NAMALWA (cell line): Measurements from ENCODE around the gene SCML1.
"Not testable (repeated sequence)": the region's sequence is repeated elsewhere in the genome, so short reads cannot be mapped to it uniquely, and the experiment has no call there.

Source experiments
- DNase-seq: peaks from one replicate; pipeline ENCODE4 v3.0.0-alpha.2; 2015; ENCODE audit warnings: low spot score

The SCML1 gene

DNA sequence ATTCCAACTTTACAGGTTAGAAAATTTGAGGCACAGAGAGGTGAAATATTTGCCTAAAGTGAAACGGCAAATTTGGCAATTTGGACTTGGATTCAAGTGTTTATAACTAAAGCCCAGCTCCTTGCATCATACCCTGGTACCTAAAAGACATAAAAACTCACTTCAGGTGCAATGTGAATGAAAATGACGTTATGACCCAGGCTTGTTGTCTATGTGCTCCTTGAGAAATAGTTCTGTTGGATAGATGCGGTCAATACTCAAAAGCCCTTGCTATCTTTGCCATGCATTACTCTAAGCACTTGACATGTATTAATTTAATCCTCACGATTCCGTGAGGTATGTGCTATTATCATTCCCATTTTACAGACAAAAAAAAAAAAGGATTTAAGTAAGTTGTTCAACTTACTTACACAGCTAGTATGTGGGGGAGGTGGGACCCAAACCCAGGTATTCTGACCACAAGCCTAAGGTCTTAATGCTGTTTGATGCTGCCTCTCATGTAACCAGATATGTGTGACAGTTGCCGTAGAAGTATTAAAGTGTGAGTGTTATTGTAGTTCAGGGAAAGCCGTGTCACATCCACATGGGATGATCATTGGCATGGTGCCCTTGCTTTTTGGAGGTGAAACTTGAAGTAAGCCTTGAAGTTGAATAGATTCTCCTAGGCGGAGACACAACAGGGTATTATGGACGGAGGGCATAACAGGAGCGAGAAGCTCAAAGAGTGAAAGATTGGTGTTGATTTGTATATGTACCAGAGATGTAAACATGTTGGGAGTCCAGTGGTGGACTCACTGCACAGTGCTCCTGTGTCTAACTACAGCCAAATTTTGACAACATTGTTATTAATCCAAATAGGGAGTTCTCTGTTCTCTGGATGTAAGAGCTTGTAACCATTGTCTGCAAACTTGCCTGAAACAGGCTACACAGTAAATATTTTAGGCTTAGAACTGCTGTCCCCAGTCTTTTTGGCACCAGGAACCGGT lies 3.1 kb downstream of the SCML1 start:
- DNase-seq: no peak

DNA sequence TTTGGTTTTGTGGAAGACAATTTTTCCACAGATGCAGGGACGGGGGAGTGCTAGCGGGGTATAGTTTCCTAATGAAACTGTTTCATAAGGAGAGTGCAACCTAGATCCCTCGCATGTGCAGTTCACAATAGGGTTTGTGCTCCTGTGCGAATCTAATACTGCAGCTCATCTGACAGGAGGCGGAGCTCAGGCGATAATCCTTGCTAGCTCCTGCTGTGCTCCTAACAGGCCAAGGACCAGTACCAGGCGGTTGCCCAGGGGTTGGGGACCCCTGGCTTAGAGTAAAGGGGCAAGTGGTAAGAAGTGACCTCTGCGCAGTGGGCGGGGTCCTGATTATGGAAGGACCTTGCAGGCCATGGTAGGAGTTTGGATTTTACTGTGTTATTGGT lies 3.8 kb downstream of the SCML1 start:
- DNase-seq: no peak

DNA sequence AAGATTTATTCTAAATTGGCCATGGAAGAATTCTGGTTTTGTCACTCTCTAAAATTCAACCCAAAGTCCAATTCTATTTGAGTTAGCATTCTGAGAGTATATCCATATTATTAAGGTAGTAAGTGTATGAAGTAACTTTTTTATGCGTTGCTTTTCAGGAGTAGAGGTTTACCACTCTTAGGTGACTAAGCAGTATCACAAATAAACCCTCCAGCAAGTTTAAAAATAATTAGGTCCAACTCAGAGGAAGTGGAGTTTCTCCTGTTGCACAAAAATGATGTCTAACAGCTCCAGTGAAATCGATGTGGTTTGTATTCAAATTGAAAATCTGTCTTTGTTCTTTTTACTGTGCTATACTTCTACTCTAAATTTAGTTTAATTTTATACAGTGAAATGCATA lies 6.6 kb downstream of the SCML1 start:
- DNase-seq: no peak

DNA sequence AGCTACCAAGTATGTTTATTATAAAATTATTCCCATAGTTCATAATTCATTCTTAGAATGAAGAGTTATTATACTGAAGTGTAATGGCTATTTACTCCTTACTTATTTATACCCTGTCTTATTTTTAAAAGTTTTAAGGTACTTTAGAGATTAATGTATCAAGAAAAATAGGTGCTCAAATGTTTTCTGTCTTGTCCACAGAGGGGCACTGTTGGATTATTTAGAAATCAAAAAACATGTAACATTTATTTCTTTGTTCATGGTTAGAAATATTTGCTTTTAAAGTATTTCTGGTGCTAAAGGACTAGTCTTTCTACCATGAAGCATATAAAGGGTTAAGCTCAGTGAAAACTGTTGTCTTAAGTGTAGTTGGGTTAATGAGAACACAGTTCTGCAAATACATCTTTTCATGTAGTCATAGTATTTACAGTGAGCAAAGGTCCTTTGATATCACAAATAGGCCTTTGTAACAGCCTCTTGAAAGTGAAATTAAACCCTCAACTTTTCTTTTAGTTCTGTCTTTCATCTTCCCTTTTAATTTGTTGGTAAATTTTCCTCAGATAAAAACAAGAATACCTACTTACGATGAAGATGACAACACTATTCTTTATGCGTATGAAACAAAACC lies 7.7 kb downstream of the SCML1 start:
- DNase-seq: peak; percentile 11

DNA sequence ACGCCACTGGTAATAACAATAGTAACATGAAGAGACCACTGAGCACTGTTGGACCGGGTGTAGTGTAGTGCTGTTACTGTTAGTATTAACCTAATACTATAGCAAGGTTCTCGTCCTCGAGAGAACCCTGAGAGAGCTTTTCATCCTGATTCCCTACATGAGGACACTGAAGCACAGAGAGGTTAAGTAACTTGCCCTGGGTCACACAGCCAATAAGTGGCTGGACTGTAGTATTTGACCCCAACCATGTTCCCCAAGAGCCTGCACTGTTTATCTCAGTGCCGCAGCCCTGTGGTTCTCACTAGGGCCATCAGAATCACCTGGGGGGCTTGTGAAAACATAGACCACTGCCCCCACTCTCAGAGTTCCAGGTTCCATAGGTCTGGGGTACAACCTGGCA lies 10.4 kb downstream of the SCML1 start:
- no peak for DNase-seq

DNA sequence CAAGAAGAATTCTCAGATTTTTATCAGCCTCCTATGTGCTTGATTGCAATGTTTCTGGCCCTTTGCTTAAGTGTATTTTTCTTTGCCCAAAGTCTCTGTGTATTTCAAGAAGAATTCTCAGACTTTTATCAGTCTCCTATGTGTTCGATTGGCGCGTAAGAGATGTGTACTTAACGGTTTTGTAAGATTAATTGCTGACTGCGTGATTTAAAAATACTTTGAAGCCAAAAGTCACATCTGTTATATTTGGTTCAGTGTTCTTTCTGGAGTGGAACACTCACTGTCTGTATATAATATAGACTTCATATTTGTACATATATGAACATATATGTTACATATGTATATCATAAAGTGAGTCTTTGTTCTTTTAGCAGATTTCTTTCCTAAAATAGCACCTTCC lies 11.4 kb downstream of the SCML1 start:
- DNase-seq: no peak

DNA sequence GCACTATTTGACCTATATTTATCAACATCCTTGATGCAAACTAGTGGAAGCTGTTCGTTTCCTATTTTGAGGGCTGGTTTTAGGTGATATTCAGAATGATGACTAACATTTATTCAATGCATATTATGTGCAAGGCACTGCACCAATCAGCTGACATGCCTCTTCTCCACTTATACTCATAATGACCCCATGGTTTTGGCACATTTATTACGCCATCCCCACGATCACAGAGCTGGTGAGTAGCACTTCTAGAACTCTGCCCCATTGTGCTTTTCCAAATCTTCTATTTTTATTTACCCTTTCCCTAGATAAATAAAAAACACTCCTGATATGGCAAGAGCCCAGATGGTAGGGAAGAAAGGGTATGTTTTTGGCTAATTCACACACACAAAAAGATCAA lies 13.1 kb downstream of the SCML1 start:
- DNase-seq: no peak

DNA sequence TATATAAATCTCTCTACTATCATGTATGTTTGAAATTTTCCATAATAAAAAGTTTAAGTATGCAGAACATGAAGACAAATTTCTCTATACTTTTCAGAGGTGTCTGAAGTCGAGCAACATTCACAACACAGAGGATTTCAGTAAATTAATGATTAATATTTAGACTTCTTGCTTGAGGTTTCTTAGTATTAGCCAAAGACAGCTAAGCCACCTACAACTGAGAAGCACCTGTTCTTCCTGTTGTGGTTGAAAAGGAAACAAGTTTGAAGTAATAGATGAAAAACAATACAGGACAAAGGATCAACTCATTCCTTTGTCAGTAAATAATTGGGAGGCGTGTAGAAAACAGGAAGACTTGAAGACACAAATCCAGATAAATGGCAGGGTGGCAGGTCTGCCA lies 21.1 kb downstream of the SCML1 start:
- DNase-seq: no peak

DNA sequence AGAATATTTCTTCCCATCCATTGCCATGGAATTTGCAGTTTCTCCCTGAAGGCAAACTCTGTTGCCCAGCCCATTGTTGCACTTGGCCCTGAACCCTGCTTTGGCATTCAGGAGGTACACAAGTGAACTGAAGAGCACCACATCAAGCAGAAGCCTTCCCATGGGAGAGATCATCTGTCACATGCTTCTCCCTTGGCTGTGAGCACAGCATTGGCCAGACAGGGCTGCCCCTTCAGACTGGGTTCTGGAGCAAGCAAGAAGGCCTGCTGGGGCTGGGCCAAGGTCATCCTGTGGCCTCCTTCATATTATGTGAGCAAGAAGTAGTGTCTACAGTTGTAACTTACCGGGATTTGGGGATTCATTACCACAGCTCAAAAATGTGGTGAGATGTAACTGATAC lies 22.7 kb downstream of the SCML1 start:
- no peak for DNase-seq

DNA sequence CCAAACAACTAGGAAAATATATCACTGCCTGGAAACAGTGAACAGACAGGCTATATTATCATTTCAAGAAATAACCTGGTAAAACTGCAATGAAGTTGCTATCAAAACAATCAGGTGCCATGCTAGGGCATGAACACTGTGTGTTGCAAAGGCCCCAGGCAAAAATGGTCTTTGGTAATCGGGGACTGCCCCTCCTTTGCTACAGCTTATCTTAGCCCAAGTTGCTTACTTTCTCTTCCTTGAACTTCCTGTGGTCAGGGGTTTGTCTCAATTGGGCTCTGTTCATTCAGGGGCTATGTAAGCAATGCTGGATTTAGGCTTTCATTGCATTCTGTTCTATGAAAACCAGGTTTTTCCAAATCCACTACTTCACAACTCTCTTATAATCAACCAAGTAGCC lies 30.4 kb downstream of the SCML1 start:
- no peak for DNase-seq

DNA sequence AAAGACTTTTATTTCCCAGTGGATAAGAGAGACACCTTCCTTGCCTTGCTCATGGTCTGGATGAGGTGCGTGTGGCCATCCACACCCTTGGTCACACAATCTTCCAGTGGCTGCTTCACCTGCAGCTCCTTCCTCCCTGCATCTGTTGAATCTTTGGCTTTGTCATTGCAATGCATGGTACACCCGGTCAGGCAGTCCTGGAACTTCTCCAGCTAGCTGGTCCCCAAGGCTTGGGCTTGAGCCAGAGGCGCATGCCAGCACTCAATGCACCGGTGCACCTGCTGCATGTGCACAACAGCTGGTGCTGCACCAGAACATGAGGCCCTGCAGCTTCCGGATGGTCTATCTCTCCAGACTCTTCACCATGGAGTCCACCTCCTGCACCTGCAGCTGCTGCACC lies 31.7 kb downstream of the SCML1 start:
- no peak for DNase-seq

DNA sequence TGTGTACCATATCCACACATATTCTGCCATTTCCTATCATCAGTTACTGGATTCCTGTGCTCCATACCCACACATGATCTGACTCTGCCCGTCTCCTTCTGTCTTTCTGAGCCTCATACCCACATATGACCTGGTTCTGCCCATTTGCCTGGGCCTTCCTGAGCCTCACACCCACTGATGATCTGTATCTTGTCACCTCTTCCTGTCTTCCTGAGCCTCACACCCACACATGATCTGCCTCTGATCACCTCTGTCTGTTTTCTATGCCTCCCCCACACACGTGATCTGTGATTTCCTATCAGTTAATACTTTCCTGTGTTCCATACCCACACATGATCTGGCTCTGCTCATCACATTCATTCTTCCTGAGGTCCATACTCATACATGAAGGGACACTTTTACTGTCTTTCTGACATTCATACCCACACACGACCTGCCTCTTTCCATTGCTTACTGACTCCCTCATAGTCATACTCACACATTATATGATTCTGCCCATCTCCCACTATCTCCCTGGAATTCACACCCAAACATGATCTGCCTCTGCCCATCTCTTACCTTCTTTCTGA lies 32.5 kb downstream of the SCML1 start:
- DNase-seq: no peak

DNA sequence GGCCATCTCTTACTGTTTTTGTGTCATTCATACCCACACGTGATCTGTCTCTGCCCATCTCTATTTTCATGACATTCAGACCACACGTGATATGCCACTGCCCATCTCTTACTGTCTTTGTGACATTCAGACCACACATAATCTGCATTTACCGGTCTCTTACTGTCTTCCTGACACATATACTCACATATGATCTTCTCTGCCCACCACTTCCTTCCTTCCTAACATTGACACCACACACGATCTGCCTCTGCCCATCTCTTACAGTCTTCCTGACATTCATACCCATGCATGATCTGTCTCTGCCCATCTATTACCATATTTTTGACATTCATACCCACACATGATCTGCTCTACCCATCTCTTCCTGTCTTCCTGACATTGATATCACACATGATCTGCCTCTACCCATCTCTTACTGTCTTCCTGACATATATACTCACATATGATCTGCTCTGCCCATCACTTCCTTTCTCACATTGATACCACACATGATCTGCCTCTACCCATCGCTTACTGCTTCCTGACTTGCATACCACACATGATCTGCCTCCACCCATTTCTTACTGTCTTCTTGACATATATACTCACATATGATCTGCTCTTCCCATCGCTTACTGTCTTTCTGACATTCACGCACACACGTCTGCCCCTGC lies 36.1 kb downstream of the SCML1 start:
- no peak for DNase-seq

DNA sequence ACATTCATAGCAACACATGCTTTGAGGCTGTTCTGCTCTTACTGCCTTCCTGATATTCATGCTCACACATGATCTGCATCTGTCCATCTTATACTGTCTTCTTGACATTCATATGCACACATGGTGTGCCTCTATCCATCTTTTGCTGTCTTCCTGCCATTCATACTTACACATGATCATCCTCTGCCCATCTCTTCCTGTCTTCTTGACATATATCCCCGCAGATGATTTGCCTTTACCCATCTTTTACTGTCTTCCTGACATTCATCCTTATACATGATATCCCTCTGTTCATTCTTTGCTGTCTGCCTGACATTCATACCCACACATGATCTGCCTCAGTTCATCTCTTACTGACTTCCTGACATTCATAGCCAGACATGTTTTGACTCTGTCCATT lies 36.8 kb downstream of the SCML1 start:
- no peak for DNase-seq

DNA sequence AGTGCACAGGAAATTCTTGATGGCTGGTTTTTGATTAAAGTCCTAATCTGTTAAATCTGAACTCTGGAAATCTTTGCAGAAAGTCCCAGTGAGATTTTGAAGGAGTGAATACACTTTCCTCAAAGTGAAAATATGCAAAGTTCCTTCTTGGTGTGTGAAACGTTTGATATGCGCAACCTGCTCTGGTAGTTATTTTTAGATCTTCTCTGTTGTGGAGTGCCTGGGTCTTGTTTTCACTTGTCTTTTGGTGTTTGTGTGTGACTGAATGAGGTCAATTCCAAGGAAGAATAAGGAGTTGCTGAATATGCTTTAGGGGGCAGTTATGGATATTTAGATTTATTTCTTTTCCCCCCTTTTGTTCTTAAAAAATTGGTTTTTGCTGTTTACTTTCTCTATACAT lies 41.7 kb downstream of the SCML1 start:
- no peak for DNase-seq

DNA sequence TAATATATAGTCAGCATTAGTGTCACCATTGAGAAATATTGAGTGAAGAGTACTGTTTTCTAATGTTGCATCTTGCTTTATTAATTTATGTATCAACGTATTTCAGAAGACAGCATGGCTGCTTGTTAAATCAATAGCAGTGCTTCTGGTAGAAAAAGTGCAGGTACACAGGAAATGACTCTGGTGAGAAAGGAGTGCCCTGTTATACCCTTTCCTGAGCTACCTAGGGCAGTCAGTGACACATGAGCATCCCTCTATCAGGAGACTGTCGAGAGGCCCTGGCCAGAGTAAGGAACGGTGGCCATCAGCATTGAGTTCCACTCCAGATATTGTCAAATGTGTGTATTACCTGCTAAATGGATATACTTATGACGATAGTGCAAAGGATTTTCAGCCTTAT lies 42.1 kb downstream of the SCML1 start:
- no peak for DNase-seq

DNA sequence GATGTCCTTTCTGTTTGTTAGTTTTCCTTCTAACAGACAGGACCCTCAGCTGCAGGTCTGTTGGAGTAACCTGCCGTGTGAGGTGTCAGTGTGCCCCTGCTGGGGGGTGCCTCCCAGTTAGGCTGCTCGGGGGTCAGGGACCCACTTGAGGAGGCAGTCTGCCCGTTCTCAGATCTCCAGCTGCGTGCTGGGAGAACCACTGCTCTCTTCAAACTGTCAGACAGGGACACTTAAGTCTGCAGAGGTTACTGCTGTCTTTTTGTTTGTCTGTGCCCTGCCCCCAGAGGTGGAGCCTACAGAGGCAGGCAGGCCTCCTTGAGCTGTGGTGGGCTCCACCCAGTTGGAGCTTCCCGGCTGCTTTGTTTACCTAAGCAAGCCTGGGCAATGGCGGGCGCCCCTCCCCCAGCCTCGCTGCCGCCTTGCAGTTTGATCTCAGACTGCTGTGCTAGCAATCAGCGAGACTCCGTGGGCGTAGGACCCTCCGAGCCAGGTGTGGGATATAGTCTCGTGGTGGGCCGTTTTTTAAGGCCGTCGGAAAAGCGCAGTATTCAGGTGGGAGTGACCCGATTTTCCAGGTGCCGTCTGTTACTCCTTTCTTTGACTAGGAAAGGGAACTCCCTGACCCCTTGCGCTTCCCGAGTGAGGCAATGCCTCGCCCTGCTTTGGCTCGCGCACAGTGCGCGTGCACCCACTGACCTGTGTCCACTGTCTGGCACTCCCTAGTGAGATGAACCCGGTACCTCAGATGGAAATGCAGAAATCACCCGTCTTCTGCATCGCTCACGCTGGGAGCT lies 49.5 kb downstream of the SCML1 start:
- DNase-seq: not testable (repeated sequence)

DNA sequence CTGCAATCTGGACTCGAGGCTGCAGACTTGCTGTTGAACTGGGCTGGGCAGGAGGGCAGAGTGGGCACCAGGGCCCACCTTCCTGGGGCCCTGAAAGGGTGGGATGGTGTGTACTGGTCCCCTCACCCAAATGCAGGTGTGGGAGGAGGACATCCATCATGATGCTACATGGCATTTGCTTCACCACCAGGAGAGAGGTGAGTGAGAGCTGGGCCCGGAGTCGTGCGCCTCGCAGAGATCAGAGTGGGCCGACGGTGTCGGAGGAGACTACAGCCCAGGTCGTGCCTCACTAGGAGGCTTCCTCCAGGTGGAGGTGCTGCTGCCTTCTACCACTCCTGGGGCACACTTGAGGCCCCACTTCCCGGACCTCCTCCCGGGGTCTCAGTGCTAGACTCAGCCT lies 50.3 kb downstream of the SCML1 start:
- no peak for DNase-seq

DNA sequence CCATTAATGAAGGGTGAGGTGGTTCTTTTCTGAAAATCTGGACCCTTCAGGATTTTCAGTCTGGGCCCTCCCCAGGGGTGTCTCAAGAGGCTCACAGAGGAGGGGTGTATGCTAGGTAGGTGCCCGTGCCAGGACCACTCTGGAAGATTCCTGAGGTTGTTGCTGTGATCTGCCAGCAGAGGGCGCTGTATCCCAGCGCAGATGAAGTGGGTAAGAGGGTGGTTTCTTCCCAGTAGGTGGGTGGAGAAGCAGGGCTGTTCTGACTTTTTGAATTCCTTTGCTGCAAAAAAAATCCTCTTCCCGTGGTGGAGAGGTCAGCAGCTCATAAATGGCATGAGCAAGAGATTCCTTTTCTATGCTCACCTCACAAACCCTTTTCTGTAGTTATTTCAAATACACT lies 51.1 kb downstream of the SCML1 start:
- peak; percentile 45 for DNase-seq

DNA sequence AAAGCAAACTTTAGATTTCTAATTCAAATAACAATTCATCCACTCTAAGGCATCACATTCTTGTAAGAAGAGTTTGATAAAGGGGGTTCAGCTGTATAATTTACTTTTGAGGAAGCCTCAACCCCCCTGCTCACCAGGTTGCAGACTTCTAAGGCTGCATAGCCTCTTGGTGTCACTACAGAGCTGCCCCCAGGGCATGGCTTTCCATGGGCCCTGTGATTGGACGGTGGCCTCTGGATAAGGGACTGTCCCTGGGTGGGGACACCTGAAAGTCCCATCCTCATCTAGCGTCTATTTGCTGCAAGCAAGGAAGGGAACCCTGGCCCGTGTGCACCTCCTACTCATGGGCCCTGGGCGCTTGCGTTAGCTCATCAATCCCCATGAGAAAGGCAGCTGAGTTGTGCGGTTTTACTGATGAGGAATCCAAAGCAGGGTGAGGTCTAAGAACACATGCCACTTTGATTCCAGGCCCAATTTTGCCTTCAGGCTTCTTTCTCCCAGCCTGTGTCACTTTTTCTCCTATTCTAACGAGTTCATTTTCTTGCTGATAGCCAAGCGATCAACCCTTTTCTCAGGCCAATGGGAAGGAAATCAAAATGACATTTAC lies 51.8 kb downstream of the SCML1 start:
- no peak for DNase-seq

DNA sequence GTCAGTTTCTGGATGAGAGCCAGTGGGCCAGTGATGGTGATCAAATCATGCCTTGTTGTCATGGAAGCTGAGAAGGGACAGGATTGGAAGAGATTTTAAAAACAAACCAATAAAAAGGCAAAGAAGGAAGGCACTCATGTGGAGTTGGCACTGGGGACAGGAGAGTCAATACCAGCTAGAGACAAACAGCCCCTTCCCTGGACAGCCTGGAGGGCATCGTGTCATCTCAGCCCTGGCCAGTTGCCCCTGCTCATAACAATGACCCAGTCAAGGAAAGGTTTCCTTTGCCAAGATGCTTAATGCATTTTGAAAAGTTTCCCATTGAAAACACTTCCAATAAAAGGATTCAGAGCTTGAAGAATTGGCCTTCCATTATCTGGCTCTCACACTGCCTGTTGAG lies 55.5 kb downstream of the SCML1 start:
- DNase-seq: no peak

DNA sequence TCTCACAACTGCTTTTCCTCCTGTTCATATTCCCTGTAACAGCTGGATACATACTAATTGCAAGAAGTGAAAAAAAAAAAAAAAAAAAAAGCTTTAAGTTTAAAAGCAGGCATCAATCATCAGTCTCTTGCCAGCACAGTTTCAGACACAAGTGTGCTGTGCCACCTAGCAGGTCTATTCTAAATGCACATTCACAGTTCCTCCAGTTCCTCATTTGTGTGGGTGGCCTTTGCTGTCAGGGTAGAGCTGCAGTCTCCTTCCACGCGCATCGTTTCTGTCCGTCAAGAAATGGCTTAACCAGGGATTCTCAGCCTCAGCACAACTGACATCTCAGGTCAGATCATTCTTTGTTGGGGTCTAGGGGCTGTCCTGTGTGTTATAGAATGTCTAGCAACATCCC lies 61.6 kb downstream of the SCML1 start:
- DNase-seq: no peak
